ENCODE measurements around the gene NPLOC4.

The NPLOC4 gene

DNA sequence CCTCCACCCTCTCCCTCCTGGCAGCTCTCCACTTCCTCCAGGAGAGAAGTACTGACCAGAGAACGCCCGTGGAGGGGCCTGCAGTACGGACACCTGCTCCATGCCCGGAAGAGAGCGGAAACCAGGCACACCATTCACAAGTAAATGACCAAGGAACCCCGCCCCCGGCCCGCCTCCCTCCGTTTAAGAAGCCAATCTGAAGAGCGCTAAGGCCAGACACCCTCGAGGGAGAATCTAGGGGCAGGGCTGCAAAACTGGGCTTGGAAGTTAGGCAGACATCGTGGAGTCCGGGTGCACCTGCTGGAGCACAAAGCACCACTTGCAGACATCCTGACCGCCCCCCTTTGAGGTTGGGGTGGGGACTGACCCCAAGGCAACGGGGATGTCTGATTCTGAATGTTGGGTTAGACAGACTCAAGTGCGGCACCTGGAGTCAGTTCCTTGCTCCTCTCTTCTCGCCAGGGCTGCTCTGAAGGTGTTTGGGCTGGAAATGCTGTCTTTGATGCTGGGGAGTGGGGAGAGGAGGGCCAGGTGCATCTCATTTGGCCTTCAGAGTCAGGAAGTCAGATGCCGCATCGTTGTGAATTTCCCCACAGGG lies 83.8 kb downstream of the NPLOC4 start:
- no peaks in the 10 kb centered on the region for H3K27me3 Mint-ChIP-seq
- intact Hi-C loops (cut with micrococcal nuclease) = loop anchor here (2.0 kb wide), 2 partner anchors 38 to 46 kb away; no protein-coding TSS in a partner anchor
- no peaks in the 10 kb centered on the region for H3K9me3 Mint-ChIP-seq
- H3K4me3 Mint-ChIP-seq = peak overlapping the region; percentile 92
- H3K36me3 Mint-ChIP-seq (ENCODE audit: low read depth) = peaks cover 71% of the 10 kb centered on the region
- peak overlapping the region; percentile 90 for H3K27ac Mint-ChIP-seq
- H3K4me1 Mint-ChIP-seq (ENCODE audit: low read depth) = peaks cover 63% of the 10 kb centered on the region

DNA sequence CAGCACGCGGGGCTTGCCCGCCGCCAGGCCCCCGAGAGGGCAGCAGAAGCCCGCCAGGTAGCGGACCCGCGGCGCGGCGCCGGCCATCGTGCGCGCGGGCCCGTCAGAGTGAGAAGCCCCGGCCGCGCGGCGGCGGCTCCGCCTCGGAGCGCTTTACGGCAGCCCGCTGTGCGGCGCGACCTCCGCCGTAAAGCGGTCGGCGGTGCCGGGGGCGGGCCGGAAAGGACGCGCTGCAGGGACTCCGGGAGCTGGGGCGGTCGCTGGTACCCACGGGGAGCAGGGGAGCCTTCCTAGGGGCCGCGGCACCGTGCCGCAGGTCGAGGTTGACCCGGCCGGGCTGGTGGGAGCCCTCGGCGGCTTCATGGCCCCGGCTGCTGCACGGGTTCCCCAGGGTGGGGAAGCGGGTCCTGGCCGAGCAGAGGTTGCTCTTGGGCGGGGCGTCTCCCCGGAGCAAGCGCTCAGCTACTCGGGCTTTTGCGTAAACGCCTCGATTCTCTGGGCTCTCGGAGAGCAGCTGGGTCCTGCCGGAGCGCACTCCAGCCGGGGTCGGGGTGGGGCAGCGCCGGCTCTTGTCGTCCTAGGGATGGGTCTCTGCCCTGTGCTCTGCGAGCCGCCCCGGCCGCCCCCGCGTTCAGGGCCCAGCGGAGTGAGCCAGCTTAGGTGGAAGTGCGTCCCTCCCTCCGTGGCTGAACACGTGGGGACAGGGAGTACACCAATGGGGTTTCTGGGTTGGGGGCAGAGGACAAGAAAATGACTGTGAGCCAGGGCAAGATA lies 84.5 kb downstream of the NPLOC4 start, which contains the start of gene FAAP100:
Gene FAAP100 (minus strand): TSS at position 110 of the 774 bp plus-strand sequence. CDS start 23 bp downstream, at position 87.
- intact Hi-C loops (cut with micrococcal nuclease) = loop anchor here (2.0 kb wide), 2 partner anchors 38 to 46 kb away; no protein-coding TSS in a partner anchor
- Mint-ChIP-seq H3K4me1 (ENCODE audit: low read depth) (peaks cover 56% of the 10 kb centered on the region), H3K36me3 (ENCODE audit: low read depth) (peaks cover 71% of the 10 kb centered on the region)

DNA sequence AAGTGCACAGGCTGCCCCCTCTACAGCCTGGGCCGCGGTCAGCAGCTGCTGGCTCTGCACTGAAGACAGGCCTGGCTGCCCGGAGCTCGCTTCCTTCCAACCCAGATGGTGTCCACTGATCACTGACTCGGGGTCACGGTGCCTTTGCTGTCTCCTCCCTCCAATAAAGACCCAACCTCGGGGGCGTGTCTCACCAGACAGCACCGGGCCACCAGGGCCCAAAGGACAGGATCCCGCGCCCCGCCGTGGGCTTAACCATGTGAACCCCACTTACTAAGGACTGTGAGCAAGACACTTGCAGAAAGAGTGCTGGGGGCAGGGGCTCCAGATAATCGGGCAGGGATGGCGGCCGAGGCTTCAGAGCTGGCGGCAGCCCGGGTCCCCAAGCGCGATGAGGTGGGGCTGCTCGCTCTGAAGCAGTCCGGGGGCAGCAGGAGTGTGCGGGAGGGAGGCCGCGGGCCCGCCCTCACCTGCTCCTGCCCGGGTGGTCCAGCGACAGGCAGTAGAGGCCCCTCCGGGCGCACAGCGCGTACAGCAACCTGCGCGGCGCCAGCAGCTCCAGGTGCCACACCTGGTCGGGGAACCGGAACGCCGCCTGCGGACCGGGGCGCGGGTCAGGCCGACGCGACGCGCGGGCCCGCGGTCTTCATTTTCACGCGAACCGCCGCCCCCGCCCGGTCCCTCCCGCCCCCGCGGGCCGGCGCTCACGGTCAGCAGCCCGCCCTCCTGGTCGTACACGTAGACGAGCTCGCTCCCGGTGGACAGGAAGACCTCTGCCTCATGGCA lies 85.3 kb downstream of the NPLOC4 start:
- H3K27me3 Mint-ChIP-seq = no peaks in the 10 kb centered on the region
- no peaks in the 10 kb centered on the region for H3K9me3 Mint-ChIP-seq
- H3K4me3 Mint-ChIP-seq = peak overlapping the region; percentile 92
- peaks cover 71% of the 10 kb centered on the region for H3K36me3 Mint-ChIP-seq (ENCODE audit: low read depth)
- intact Hi-C loops (cut with micrococcal nuclease) = loop anchor here (2.0 kb wide), 2 partner anchors 37 to 47 kb away; no protein-coding TSS in a partner anchor
- H3K4me1 Mint-ChIP-seq (ENCODE audit: low read depth) = peaks cover 51% of the 10 kb centered on the region
- H3K27ac Mint-ChIP-seq = peak overlapping the region; percentile 90

More for the DNA sequence above, 84.5 kb downstream of the NPLOC4 start, which contains the start of gene FAAP100:
- peak within 1 kb of the TSS; percentile 90 for H3K27ac Mint-ChIP-seq
- H3K9me3 Mint-ChIP-seq = no peaks in the 10 kb centered on the region
- H3K27me3 Mint-ChIP-seq = no peaks in the 10 kb centered on the region
- H3K4me3 Mint-ChIP-seq = peak within 1 kb of the TSS; percentile 92

DNA sequence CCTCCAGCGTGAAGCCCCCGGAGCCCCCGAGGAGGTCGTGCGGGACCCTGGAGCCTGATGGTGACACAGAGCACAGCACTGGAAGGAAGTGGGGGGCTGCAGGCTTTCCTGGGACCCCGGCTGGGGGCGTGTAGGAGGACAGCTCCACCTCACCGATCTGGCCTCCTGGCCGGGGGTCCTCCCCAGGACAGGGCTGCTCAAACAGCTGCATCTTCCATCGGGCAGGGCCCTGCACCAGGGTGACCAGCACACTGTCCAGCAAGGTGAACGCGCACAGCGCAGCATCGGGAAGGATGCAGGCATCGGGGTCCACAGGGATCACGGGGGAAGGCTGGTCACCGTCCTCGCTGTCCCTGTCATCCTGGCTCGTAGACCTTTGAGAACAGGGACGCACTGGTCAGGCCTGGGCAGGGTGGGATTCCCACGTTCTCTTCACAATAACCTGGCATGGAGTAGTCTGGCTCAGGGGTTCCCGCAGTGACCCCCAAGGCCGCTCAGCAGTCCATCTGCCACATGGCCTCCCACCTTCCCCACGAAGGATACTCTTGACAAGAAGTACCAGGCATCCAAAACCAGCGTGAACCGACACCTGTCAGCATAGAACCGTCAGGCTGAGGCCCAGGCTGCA lies 86.0 kb downstream of the NPLOC4 start:
- Mint-ChIP-seq H3K4me1 (ENCODE audit: low read depth) (peaks cover 47% of the 10 kb centered on the region), H3K36me3 (ENCODE audit: low read depth) (peaks cover 71% of the 10 kb centered on the region), H3K27me3 (no peaks in the 10 kb centered on the region), H3K9me3 (no peaks in the 10 kb centered on the region), H3K27ac (peak overlapping the region; percentile 90), H3K4me3 (peak overlapping the region; percentile 92)
- intact Hi-C loops (cut with micrococcal nuclease) = no loop called here

DNA sequence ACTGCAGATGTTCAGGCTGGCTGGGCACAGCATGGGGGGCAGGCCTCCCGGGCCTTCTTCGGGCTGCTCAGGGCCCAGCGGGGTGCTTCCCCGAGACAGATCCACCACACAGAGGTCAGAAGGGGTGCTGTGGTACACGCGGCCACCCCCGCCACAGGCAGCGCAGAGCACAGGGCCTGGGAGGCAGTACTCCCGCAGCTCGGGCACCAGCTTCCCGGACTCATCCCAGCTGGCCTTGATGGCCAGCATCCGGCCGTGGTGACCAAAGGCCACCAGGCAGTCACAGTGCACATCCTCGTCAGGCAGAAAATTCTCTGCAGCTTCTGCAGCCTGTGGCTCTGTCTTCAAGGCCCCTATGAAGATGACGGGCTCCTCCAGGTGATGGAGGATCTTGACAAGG lies 86.6 kb downstream of the NPLOC4 start:
- Mint-ChIP-seq H3K4me3 (peak overlapping the region; percentile 32), H3K27me3 (no peaks in the 10 kb centered on the region), H3K4me1 (ENCODE audit: low read depth) (peaks cover 47% of the 10 kb centered on the region), H3K9me3 (no peaks in the 10 kb centered on the region), H3K27ac (no peak overlapping the region), H3K36me3 (ENCODE audit: low read depth) (peaks cover 73% of the 10 kb centered on the region)
- intact Hi-C loops (cut with micrococcal nuclease) = no loop called here

DNA sequence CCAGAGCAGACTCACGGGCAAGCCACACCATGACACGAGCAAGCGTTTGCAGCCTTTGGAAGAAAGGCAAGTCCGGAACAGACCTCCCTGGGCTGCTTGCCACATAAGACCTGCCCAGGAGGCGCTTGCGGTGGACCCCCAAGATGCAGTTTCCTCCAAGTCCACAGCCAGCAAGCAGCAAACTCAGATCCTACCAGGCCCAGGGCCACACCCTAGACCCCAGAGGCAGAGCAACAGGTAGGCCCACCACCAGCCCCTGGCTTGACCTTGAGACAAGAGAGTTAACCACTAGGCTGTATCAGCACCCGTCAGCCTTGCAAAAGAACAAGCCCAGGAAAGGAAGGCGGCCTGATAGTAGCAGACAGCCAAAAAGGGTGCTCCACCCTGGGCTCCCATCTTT lies 87.1 kb downstream of the NPLOC4 start:
- no peak overlapping the region for H3K27ac Mint-ChIP-seq
- no peak overlapping the region for H3K4me3 Mint-ChIP-seq
- peaks cover 47% of the 10 kb centered on the region for H3K4me1 Mint-ChIP-seq (ENCODE audit: low read depth)
- no peaks in the 10 kb centered on the region for H3K27me3 Mint-ChIP-seq
- no peaks in the 10 kb centered on the region for H3K9me3 Mint-ChIP-seq
- intact Hi-C loops (cut with micrococcal nuclease) = no loop called here
- H3K36me3 Mint-ChIP-seq (ENCODE audit: low read depth) = peaks cover 78% of the 10 kb centered on the region

DNA sequence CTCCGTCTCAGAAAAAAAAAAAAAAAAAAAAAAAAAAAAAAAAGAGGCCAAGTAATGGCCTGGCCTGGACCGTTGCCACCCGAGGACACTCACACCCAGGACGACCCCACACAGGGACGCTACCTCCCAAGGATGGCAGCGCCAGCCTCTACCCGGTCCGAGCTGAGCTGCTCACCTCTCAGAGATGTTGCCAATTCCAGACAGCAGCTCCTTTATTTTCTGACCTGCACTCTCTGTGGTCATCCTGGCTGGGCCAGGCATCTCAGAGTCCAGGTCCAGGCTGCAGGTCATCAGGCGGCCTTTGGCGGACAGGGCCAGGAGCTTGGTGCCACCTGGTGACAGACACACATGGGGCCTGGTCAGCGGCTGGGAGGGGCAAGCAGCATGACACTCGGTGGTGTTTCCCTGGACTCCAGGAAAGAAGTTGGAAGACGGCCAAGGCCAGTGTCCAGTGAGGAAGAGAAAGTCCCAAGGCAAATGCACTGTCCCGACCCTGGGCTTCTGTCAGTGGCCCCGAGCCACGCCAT lies 87.8 kb downstream of the NPLOC4 start:
- Mint-ChIP-seq H3K27ac (no peak overlapping the region), H3K4me3 (no peak overlapping the region), H3K27me3 (no peaks in the 10 kb centered on the region), H3K4me1 (ENCODE audit: low read depth) (peaks cover 43% of the 10 kb centered on the region), H3K36me3 (ENCODE audit: low read depth) (peaks cover 85% of the 10 kb centered on the region), H3K9me3 (no peaks in the 10 kb centered on the region)
- intact Hi-C loops (cut with micrococcal nuclease) = no loop called here

DNA sequence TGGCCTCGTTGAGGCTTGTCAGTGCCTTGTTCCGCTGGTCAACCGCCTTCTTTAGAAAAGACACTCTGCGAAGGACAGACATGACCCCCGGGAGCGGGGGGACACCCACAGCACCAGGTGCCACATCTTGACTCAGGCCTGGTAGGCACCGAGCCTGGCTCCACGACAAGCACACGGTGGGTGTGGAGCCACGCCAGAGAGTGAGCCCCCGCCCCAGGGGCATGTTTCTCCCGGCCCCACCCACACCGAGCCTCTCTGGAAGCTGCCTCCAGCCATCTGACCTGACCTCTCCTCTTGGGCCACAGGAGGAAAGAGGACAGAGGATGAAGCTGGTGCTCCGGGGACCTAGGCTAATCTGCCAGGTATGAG lies 89.3 kb downstream of the NPLOC4 start:
- intact Hi-C loops (cut with micrococcal nuclease) = no loop called here
- Mint-ChIP-seq H3K36me3 (ENCODE audit: low read depth) (peaks cover 96% of the 10 kb centered on the region), H3K4me3 (no peak overlapping the region), H3K27me3 (no peaks in the 10 kb centered on the region), H3K27ac (no peak overlapping the region), H3K4me1 (ENCODE audit: low read depth) (peaks cover 28% of the 10 kb centered on the region), H3K9me3 (no peaks in the 10 kb centered on the region)

DNA sequence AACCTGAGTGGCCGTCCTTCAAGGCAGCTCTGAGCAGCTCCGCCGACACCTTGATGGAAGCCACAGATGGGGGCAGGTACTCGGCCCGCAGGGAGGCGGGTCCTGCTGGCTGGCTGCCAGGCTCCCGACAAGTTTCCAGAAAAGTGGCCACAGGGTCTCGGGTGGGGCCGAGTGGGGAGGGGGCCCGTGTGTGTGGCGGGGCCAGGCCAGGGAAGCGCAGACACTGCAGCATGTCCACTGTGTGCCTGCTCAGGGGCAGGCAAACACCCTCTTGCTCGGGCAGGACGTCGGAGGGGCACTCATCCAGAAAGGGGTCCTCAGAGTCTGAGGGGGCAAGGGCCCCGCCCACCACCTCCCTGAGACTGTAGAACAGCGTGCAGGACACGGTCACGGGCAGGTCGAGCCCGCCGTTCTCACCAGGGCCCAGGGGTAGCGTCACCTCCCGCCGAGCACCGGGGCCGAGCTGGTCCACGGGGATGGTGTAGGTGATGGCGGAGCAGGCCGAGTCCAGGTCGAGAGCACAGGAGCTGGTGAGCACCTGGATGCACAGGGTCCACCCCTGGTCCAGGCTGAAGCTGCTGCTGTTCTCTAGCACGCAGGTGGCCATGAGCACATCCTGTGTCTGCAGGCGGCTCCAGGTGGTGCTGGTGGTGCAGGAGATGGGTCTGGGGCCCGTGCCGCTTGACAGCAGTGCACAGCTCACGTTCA lies 89.9 kb downstream of the NPLOC4 start:
- intact Hi-C loops (cut with micrococcal nuclease) = no loop called here
- Mint-ChIP-seq H3K27ac (no peak overlapping the region), H3K4me3 (no peak overlapping the region), H3K27me3 (no peaks in the 10 kb centered on the region), H3K4me1 (ENCODE audit: low read depth) (peaks cover 28% of the 10 kb centered on the region), H3K9me3 (no peaks in the 10 kb centered on the region), H3K36me3 (ENCODE audit: low read depth) (peaks cover 100% of the 10 kb centered on the region)

DNA sequence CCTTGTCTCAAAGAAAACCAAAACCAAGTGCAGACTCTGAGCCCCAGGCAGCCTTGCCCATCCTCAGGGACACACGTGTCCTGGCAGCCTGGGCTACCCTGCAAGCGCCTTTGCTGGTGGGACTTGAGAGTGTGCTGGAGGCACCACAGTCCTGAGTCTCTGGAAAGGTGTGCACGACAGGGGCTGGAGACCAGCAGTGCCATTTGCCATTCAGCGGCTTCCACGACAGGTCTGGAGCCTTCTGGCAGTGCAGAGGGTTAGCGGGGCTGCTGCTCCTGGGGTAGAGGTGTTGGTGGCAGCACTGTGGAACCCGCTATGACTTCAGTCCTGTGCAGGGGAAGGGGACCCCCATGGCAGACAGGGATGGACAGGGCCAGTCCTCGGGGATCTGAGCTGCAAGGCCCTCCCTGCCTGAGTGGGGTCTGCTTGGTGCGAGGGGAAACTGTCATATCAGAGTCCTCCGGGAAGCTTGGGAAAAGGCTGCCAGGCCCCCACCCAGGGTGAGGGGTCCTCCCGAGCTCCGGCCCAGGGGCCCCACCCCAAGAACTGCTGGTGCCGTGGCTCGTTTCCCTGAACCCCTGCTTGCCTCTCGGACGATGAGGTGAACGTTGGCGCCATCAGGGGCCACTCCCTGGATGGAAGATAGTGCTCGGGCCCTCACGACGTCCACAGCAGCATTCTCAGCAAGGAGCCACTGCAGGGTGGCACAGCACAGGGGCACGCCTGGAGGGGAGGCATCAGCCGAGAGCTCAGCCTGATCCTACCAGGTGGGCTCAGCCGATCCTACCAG lies 91.6 kb downstream of the NPLOC4 start:
- Mint-ChIP-seq H3K27ac (no peak overlapping the region), H3K27me3 (no peaks in the 10 kb centered on the region), H3K36me3 (ENCODE audit: low read depth) (peaks cover 100% of the 10 kb centered on the region), H3K4me3 (no peak overlapping the region), H3K4me1 (ENCODE audit: low read depth) (peaks cover 14% of the 10 kb centered on the region), H3K9me3 (no peaks in the 10 kb centered on the region)
- intact Hi-C loops (cut with micrococcal nuclease) = no loop called here

DNA sequence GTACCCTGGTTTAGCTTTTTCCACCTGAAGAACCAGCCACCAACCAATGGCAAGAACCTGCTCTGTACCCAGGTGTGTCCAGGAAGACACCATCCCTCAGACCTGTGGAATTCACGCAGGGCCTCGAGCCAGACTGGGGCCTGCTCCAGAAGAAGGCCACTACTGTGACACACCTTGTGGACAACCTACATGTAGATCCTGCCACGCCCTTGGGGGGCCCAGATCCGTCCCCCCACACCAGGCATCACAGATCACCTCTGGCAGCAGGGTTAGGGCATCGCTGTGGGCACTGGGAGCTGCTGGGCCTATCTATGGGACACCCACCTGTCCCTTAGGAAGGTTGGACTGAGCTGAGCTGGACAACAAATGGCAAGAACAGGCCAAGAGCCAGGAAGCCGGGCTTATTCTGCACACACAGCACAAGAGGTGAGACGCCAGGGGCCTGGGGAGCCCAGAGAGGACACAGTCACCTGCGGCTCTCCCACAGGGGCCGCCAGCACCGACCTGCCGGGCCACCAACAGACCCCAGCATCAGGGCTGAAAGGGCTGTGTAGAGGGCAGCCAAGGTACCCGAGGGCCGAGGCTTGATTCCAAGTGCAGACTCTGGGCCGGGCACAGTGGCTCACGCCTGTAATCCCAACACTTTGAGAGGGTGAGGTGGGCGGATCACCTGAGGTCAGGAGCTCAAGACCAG lies 92.5 kb downstream of the NPLOC4 start:
- H3K9me3 Mint-ChIP-seq = no peaks in the 10 kb centered on the region
- H3K27me3 Mint-ChIP-seq = no peaks in the 10 kb centered on the region
- intact Hi-C loops (cut with micrococcal nuclease) = no loop called here
- H3K27ac Mint-ChIP-seq = no peak overlapping the region
- H3K36me3 Mint-ChIP-seq (ENCODE audit: low read depth) = peaks cover 100% of the 10 kb centered on the region
- H3K4me3 Mint-ChIP-seq = no peak overlapping the region
- peaks cover 5% of the 10 kb centered on the region for H3K4me1 Mint-ChIP-seq (ENCODE audit: low read depth)

DNA sequence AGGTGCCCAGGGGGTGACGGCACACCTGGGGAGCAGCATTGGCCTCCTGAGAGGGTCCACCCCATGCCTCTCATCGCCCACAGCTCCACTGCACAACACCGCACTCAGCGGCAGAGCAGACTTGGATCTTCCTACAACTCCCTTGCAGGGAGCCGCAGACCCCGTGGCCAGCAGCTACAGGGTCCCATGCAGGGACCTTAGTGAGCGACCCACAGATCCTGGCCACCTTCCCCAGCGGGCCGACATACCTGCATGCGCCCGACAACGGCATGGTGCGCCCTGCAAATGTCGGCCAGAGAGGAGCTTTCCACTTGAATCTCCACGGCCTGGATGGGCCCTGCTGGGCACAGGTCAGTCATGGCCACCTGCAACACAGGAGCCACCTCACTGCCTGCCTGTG lies 93.2 kb downstream of the NPLOC4 start:
- intact Hi-C loops (cut with micrococcal nuclease) = no loop called here
- Mint-ChIP-seq H3K4me1 (ENCODE audit: low read depth) (no peaks in the 10 kb centered on the region), H3K9me3 (no peaks in the 10 kb centered on the region), H3K4me3 (no peak overlapping the region), H3K36me3 (ENCODE audit: low read depth) (peaks cover 100% of the 10 kb centered on the region), H3K27me3 (peaks cover 2% of the 10 kb centered on the region), H3K27ac (no peak overlapping the region)

All from dendritic cell treated with granulocyte-macrophage colony-stimulating factor and Interleukin-4, amounts not matched to agents 40 ng/mL and 50 ng/mL, for 4 days (primary cell).